GM21381 (cell line): ENCODE measurements around the gene PLD1.
A peak's percentile ranks its signal among the peaks of the same experiment; 100 is the strongest.
"Not testable (repeated sequence)": the region's sequence is repeated elsewhere in the genome, so short reads cannot be mapped to it uniquely, and the experiment has no call there.

Source experiments
- ATAC-seq: cut with Tn5 transposase; IDR thresholded peaks from one replicate; pipeline ENCODE4 v1.9.1; 2021; ENCODE audit warnings: mild to moderate bottlenecking, moderate library complexity; ENCODE audit not compliant: unreplicated experiment

Gene PLD1

DNA sequence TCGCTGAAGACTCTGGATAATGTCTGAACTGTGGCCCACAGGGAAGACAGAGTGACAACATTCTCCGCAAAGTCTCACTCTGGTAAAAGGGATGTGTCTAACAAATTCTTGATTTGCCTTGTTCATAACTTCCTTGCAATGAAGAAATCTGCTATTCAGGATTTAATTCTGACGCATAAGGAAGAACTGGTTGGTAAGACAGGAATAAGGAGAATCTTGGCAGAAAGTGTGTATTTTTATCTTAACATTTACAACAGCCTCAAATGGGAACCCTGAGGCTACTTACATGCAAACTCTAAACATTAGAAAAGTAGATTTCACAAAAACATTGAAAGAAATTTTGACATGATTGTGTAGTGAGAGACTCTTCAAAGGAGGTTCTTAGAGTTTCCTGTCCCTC, 10.8 kb upstream of the PLD1 start:
- no peak for ATAC-seq

DNA sequence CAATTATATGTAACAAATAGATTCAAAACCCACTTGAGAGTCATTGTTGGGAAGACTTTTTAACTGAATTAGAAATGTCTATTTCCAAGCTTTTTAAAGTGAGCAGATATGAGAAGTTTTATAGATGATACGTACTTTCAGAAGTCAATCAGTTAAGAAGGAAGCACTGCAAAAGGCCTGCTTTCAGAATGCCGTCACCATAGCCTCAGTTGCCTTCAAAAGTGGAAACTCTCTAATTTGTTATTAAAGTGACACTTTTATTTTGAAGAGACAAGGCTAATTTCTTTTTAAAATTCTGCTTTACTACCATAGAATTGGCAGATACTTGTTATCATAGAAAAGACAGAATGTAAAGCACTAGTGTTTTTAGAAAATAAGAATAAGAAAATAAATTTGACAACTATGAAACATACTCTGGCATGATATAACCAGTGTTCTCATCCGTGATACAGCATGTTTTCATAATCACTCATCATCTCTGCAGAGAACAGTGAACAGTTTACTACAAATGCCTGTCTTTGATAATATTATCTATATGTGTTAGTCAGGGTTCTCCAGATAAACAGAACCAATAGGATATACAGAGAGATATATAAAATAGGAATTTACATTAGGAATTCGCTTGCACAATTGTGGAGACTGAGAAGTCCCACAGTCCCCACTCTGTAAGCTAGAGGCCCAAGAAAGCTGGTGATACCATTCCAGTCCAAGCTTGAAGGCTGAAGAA, 7.0 kb upstream of the PLD1 start:
- no peak for ATAC-seq

DNA sequence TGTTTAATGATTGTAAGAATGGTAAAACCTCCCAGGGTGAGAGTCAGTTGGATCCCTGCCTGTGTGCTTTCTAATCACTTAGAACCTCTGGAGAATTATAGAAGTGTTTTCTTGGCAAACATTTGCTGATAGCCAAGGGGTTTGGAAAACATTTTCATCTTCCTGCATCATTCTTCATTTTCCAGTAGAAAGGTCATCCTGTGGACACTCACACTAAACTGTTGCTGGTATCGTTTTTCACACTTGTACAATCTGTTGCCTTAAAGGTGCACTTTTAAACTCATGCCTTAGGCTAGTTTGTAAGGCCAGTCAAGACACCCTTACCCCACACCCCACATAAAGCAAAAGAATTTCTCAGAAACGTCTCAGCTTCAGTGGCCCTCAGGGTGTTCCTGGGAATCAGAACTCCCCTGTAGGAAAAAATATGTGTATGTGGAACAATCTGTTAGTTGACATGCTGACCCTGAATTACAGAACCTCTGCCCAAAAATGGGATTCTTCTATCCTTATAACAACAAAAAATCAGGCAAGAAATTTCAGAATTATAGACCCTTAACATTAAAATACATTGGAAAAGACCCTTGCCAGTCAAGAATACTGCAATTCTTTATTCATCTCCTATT, 5.8 kb upstream of the PLD1 start:
- no peak for ATAC-seq

DNA sequence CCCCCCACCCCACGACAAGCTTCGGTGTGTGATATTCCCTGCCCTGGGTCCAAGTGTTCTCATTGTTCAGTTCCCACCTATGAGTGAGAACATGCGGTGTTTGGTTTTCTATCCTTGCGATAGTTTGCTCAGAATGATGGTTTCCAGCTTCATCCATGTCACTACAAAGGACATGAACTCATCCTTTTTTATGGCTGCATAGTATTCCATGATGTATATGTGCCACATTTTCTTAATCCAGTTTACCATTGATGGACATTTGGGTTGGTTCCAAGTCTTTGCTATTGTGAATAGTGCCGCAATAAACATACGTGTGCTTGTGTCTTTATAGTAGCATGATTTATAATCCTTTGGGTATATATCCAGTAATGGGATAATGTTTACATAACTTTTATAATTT, 4.4 kb upstream of the PLD1 start:
- ATAC-seq: not testable (repeated sequence)

DNA sequence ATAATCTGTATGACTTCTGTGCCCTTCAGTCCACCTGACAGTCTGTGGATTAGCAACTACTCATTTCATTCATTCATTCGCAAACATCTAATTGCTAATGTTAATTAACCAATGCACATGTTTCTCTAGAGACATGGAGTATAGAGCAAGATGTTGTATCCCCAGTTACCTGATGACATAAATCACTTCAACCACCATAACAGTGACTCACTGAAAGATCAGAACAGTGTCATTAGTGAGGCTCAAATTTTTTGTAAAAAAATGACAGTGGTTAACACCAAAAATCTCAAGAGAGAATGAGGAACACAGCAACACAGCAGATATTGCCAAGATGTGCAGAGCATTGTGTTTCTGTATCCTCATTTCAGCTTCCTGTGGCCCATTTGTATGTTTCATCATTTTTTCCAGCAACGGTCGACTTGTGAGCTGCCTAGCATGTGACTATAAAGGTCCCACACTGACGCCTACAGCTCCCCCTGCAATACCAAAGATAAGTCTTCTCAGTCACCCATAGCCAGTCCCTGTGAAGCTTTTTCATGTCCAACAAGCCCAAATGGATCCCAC, 3.7 kb upstream of the PLD1 start:
- ATAC-seq: no peak

DNA sequence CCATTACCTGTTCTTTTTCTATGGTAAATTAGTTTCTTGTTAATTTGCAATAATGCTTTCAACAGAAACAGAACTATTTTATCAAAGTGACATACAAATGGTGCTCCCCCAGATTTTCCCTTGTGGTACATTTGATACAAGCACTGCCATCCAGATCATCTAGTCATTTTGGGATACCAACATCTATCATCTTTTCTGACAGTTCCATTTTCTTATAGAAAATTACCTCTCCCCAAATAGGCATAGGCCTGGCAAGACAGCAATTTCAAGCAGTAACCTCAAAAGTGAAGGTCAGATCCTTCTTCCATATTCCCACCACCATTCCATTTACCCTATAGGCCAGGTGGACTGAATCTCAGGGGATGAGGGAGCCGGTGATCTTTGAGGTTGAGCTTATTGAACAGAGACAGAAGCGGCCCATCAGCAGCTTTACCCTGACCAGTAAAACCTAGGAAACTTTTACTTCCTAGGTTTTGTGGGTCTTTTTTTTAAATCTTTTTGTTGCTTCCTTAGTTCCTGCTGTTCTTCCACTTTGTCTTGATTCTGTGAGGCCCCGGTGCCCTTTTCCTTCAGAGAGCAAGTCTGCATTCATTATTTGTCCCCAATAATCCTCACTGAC, 3.1 kb upstream of the PLD1 start:
- no peak for ATAC-seq

DNA sequence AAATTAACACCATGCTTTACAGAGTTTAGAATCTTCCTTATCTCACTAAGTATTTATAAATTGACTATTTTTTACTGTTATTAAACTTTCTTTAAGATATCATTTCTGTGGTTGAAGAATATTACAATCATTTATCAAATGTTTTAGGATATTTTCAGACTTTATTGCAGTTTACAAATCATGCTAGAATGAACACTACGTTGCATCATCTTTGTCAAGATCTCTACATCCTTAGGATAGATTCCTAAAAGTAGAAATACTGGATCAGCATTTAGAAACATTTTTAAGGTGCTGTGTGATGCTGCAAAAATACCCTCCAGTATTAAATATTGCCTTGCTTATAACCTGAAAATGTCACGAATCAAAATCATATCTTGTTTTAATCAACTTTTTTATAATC, 2.5 kb upstream of the PLD1 start:
- no peak for ATAC-seq

DNA sequence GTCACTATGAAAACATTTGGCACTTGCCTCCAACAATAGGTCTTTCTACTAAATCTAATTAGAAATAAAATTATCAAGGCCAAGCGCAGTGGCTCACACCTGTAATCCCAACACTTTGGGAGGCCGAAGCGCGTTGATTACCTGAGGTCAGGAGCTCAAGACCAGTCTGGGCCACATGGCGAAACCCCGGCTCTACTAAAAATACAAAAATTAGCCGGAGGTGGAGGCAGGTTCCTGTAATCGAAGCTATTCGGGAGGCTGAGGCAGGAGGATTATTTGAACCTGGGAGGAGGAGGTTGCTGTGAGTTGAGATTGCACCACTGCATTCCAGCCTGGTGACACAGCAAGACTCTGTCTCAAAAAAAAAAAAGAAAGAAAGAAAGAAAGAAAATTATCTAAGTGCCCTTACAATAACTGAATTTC, 1.6 kb upstream of the PLD1 start:
- ATAC-seq: no peak

DNA sequence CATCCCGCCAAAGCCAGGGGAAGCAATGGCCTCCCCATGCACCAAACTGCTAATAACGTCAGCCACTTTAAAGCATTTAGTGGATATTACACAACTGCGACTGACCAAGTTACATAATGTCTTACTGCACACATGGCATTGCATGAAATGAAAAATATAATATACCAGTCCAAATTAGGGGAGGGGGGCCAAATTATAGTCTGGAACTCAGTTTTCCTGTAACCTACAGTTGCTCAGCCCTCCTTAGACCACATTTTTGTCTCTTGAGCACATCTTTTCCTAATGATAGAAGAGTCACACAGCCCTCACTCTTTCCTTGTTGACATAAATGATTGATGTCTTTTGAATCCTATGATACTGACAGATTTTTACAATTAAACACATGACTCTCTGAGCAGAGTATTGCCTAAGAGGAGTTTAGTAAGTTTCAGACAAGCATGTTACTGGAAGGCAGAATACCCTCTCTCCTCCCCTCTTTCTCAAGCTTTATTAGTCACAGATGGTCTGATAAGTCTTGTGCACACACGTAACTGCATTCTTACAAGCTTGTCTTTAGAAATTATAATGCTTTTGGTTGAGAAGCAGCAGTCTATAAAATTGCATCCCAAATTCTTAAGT, 1.1 kb upstream of the PLD1 start:
- ATAC-seq: no peak

DNA sequence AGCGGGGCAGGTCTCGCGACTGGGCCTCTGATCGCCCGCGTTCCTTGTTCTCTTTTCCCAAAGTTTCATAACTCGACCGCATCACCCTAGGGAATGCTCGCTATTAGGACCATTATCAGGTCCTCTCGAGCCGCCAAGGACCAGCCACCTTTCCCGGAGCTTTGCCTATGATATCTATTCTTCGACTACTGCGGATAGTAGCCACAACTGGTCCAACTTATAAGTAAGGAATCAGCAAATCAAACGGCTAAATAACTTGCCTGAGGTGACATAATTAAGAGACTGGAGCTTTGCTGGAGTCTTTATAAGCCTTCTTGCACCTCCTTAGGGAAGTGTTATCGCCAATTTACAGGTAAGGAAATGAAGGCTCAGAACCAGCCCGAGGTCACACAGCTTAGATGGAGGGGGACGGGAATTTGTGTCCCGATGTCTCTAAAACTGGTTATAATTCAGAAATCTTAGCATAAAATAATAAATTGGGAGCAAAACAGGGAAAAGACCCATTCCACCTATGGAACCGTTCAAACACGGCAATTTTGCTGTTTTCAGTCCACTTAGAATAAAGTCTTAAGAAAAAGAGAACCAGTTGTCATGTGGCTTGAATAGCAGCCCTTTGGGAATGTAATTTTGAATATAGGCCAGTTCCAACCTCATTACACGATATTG, 479 bp upstream of the PLD1 start:
- no peak for ATAC-seq

DNA sequence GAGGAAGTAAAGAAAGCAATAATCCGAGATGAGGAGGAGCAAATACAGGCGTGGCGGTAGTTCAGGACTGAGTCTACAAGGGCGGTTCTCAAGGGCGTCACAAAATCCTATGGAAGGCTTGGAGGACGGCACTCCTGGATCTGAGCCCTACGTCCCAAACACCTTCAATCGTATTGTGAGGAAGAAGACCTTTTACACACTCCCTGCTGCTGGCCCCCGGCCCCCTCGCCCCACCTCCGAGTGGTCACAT, 747 bp downstream of the PLD1 start:
- ATAC-seq: peak; percentile 33

DNA sequence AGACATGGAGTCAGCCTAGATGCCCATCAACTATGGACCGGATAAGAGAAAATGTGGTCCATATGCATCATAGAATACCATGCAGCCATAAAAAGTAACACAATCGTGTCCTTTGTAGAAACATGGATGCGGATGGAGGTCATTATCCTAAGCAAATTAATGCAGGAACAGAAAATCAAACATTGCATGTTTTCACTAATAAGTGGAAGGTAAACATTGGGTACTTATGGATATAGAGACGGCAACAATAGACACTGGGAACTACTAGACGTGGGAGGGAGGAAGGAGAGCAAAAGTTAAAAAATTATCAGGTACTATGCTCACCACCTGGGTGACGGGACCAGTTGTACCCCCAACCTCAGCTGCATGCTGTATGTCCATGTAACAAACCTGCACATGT, 2.5 kb downstream of the PLD1 start:
- ATAC-seq: no peak

DNA sequence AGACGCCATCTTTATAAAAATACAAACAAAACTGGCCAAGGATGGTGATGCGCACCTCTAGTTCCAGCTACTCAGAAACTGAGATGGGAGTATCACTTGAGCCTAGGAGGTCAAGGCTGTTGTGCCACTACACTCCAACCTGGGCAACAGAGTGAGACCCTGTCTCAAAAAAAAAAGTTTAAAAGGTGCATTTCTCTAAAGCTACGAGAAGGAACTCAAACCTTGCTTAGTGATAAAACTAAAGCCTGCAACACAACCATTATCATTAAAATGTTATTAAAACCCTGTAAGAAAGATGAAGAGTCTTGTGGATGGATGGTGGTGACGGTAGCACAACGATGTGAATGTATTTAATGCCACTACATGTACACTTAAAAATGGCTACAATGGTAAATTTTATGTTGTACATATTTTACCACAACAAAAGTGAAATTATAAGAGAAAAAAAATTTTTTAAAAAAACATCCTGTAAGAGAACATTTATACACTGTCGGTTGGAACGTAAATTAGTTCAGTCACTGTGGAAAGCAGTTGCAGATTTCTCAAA, 3.1 kb downstream of the PLD1 start:
- no peak for ATAC-seq

DNA sequence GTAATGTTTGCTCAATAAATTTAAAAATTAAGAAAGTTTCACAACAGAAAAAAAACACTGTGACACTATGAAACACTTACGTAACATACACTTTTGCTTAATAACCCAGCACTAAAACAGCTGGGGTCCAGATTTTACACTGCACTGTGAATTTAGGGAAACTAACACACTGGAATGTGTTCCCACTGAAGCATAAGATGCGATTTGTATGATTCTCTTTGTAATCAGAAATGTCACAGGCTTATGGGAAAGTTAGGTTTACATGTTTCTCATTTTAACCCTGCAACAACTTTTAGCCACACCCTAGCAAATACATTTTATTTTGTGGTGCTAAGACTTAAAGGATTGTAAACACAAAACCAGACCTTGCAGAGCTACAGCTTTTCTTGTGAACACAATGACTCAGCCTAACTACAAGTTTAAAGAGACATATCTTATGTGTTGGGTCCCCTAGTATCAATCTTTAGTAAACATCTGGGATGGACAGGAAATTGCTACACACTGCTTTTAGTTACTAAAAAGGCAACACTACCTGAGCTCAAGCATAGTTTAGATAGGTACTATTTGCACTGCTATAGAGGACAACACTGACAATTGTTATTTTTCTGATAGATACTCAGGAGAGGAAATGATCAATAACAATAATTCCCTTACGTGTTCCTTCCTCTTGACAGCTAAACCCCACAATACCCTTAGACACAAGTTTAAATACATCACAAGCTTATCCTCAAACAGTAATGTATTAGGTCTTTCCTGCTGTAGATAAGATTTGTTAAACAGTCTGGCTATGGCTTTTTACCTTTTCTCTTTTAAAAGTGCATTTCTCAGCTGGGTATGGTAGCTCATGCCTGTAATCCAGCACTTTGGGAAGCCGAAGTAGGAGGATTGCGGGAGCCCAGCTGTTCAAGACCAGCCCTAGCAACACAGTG, 3.8 kb downstream of the PLD1 start:
- no peak for ATAC-seq

DNA sequence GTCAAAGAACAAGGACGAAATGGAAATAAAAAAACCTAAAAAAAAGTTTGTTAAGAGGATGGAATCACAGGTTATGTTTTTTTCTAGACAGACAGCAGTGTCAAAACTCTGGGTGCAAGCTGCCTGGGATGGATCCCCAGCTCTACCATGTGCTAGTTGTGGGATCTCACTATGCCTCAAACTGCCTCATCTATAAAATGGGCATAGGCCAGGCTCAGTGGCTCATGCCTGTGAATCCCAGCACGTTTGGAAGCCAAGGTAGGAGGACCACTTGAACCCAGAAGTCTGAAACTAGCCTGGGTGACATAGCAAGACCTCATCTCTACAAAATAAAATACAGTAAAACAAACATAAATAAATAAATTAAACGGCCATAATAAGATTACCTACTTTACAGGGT, 4.6 kb downstream of the PLD1 start:
- ATAC-seq: no peak

DNA sequence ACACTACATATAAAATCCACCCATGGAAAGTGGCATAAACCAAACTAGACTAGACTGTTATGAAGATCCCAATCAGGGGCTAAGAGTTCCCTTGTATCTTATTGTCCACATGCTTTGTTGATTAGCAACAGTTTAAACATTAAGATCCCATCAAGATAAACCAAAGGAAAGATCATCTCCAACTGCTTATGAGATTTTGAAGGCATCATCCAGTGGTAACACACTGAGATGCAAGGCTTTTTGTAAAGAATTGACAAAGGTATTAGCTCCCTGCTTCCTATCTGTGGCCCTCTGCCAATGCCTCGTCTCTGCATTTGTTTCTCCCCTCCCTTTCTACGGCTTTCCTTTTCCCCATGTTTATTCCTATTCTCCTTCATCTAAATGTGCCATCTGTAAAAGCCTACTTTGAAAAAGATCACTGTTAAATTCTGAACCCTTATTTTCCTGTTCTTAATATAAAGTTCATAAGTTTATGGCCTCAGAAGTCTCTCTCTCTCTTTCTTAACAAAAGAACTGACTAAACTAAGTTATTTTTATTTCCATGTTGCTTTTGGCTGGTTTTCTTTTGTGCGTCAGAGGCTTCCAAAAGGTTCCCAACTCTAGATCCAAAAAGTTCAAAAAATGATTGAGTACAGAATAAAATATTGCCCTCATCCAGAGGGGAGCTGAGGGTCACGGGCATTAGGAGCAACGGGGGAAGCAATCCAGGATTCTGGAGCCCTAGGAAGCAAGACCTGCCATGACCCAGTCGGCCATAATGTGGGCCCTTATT, 5.5 kb downstream of the PLD1 start:
- ATAC-seq: no peak

DNA sequence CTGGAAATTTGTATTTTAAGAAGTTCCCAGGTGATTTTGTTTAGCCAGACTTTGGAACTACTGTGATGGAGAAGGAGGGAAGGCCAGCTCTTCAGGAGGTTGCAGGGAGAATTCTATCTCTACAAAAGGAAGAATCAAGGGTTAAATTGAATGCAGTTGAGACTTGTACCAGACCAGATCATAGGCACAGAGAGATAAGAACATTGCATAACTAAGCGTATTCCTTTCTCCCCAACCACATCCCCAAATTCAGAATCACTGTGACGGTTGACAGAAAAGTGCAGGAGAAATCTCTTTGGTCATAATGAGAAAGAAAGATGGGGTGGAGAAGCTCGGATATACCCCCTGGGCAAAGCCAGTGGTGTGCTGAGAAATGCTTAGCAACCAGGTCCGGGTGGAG, 7.2 kb downstream of the PLD1 start:
- ATAC-seq: no peak

DNA sequence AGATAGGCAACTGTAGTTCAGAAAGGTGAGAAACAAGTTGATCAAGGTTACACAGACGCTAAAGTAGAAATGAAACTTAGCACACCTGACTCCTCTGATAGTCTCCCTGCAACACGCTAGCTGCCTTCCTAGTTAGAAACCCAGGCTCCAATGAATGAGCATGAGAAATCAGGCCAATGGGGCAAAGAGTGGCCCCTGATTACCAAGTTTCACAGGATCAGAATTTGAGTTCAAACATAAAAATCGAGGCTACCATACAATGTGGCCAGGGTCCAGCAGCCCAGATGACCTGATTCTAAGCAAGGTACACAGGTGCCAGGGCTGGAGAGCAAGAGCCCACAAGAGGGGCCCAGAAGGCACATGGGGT, 7.7 kb downstream of the PLD1 start:
- no peak for ATAC-seq
